Subcutaneous adipose tissue (tissue), 4 donors: ENCODE results near the gene NUDT21. TPM values are rescaled to one million over a fixed set of nuclear protein-coding genes. Genes with fewer than 3 reads are reported as not detected.

Experiments used
- total RNA-seq, 4 donors: library from RNA; depleted of rRNA; stranded (reverse); fragments of >200 nt; gene quantifications; one replicate each; pipeline ENCODE4 v1.1.0, GENCODE V29; 2016
- TF ChIP-seq, protein P1 (sequence below): fragments of 450-650 bp; IDR thresholded peaks from one replicate; pipeline ENCODE4 v1.5.1; 2016; ENCODE audit warnings: low read depth, mild to moderate bottlenecking, control low read depth, antibody characterized with exemption, moderate library complexity

Gene NUDT21
- total RNA-seq, 4 donors from 2014 or later, result 37.1 to 57.2 (median 39.8) TPM

DNA sequence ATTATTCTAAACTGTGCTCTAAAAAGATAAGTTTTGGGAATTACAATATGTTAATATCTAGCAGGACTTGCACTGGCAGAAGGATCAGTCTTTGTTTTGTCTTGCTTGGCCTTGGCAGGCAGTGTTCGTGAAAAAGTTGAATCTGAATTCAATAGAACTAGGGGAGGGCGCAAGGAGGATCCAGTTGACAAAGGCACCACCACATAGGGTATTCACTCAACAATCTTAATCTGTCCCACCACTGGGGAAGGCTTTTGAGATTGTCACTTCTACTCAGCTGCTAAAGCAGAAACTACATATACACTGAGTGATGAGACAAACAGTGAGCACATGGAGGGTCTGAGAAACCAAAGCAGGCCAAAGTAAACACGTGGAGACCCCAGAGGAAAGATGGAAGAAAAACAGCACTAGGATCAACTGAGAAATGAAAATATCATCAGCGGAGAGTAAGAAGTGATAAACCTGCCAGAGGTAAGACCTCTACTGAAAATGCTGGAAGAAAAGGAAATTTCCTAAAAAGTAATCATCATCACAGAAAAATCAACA lies 28.2 kb downstream of the NUDT21 start:
- TF ChIP-seq, protein P1, sequence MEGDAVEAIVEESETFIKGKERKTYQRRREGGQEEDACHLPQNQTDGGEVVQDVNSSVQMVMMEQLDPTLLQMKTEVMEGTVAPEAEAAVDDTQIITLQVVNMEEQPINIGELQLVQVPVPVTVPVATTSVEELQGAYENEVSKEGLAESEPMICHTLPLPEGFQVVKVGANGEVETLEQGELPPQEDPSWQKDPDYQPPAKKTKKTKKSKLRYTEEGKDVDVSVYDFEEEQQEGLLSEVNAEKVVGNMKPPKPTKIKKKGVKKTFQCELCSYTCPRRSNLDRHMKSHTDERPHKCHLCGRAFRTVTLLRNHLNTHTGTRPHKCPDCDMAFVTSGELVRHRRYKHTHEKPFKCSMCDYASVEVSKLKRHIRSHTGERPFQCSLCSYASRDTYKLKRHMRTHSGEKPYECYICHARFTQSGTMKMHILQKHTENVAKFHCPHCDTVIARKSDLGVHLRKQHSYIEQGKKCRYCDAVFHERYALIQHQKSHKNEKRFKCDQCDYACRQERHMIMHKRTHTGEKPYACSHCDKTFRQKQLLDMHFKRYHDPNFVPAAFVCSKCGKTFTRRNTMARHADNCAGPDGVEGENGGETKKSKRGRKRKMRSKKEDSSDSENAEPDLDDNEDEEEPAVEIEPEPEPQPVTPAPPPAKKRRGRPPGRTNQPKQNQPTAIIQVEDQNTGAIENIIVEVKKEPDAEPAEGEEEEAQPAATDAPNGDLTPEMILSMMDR, result no peak

DNA sequence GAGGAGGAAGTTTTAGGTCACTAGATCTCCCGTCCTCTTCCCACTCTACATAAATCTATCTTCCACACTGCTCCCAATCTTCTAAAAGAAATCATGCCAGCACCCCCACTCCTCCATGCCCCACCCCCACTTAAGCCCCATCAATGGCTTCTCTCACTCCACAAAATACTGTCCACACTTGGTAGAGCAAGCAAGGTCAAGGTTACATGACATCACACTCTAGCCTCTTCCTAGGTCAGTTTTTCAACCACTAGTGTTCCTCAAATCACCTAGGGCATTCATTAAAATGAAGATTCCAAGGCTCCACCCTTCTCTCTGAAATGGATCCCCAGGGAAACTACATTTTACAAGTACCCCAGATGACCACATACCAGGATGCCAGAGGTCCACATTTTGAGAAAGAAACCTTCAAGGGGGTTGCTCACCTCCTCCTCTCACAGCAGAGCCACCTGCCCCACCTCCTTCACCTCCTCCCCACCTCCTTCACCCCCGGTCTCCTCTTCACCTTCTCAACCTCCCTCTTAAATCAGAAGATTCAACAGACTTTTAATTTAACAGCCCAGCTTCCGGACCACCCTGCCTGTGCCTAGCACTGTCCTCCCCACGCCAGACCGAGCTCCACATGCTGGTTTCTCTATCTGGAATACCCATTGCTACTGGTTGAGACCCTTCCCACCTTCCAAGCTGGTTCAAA lies 29.0 kb downstream of the NUDT21 start:
- TF ChIP-seq, protein P1, result no peak

DNA sequence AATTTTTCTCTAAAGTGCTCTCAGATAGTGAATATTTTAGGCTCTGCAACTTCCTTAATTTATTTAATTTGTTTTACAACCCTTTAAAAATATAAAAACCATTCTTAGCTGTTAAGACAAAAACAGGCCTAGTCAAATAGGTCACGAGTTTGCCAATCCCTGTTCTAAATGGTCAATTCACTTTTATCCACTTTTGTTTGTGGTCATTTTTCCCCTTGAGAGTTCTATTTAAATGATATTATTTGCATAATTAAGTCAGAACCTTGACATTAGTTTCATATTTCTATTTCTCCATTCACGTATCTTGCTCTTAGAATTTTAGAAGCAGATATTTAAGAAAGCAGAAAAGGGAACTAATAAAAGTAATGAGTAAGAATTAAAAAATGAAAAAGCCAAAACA lies 29.8 kb downstream of the NUDT21 start:
- TF ChIP-seq, protein P1, result no peak

DNA sequence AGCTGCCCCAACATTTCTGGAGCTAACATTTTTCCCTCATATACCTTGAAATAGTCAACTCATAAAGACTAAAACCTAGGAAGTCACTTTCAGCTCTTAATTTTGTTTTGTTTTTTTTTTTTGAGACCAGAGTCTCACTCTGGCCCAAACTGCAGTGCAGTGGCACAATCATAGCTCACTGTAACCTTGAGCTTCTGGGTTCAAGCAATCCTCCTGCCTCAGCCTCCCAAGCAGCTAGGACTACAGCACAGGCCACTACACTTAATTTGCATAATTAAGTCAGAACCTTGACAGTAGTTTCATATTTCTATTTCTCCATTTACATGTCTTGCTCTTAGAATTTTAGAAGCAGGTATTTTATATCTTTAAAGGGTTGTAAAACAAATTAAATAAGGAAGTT lies 30.5 kb downstream of the NUDT21 start:
- TF ChIP-seq, protein P1, result no peak

DNA sequence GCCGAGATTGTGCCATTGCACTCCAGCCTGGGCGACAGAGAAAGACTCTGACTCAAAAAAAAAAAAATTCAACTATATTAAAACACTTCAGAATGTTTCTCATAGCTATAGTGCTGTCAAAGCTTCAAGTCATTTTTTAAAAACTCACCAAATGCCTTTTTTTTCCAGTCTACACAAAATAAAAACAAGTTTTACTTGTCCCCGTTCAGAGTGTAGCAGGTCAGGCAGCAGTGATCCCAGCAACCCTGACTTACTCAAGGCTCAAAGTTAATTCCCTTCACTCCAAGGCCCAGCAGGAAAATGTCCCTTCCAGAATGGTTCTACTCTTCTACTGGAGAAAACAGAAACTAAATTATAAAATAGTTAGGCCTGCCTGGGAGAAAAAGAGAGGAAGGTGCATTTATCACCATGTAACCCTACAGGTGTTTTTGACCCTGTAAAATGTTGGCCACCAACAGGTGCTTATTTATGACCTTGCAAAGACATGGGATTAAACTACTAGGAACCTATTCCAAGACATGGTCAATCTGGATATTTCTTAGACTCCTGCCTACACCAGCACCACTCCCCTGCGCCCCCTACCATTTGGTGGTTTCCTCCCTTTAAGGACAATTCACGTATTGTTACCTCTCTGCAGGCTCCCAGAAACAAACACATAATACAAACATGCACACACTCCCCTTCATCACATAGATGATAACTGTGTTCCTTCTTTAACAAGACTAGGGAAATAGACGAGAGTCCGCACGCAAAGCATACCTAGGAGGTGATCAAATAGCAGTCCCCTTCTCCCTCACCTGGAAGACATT lies 31.2 kb downstream of the NUDT21 start:
- TF ChIP-seq, protein P1, result no peak

DNA sequence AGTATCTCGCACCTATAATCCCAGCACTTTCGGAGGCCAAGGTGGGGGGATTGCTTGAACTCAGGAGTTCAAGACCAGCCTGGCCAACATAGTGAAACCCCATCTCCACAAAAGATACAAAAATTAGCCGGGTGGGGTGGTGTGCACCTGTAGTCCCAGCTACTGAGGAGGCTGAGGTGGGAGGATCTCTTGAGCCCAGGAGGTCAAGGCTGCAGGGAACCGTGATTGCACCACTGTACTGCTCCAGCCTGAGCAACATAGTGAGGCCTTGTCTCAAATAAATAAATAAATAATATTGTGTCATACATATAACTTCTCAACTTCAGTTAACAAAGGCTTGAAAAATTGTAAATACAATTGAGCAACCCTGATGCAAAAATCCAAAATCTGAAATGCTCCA lies 34.0 kb downstream of the NUDT21 start:
- TF ChIP-seq, protein P1, result no peak

DNA sequence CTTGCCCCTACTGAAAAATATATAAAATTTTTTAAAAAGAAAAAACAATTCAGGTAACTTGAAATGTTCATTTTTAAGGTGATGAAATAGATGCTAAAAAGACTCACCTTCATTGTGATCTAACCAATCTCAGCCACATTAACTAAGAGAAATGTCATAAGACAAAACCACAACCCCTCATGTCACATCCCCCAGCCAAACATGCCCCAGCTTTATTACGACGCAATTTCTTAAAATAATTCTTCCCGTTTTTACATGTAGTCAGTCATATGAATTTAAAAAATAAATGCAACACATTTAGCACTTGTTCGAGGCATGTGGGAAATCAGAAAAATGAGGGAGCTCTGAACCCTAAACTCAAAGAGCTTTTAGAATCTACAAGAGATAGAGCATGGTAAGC lies 35.3 kb downstream of the NUDT21 start:
- TF ChIP-seq, protein P1, result no peak
